Stomach smooth muscle (tissue), 2 donors: Measurements from ENCODE around the gene PSRC1.

ENCODE experiments used
- H3K27ac ChIP-seq: one replicate; pipeline ENCODE4 v1.7.0; 2013; ENCODE audit warnings: mild to moderate bottlenecking, low read length, inconsistent platforms
- H3K27me3 ChIP-seq, 2 donors: one replicate each; pipeline ENCODE4 v1.7.0; 2013; ENCODE audit warnings: low read length in 2 of 2; ENCODE audit not compliant: insufficient read depth in 2 of 2, control insufficient read depth in 1 of 2
- H3K36me3 ChIP-seq, 2 donors: one replicate each; pipeline ENCODE4 v1.7.0; 2013; ENCODE audit warnings: low read length in 2 of 2; ENCODE audit not compliant: control insufficient read depth in 2 of 2, insufficient read depth in 2 of 2
- H3K4me1 ChIP-seq: one replicate; pipeline ENCODE4 v1.7.0; 2013; ENCODE audit warnings: low read length; ENCODE audit not compliant: control insufficient read depth, insufficient read depth
- H3K4me3 ChIP-seq, 2 donors: one replicate each; pipeline ENCODE4 v1.7.0; 2013; ENCODE audit warnings: low read length in 2 of 2
- H3K9ac ChIP-seq, 2 donors: one replicate each; pipeline ENCODE4 v1.7.0; 2013; ENCODE audit warnings: low read length in 2 of 2, mild to moderate bottlenecking in 1 of 2
- H3K9me3 ChIP-seq, 2 donors: one replicate each; pipeline ENCODE4 v1.7.0; 2013; ENCODE audit warnings: low read length in 2 of 2; ENCODE audit not compliant: control insufficient read depth in 2 of 2
- donor health status: healthy.
- donor health status: Pancreatic carcinoma.

PSRC1 gene

GRCh38 chr1:109282952-109283747 is at the start of gene PSRC1:
Gene PSRC1, minus strand, starts transcription at chr1:109283145.
- peak within 1 kb of the TSS; percentile 92 for H3K27ac ChIP-seq
- H3K9ac ChIP-seq = peak within 1 kb of the TSS; percentile 74 to 92
- H3K27me3 ChIP-seq = no peaks in the 10 kb centered on the region
- H3K4me3 ChIP-seq = peak within 1 kb of the TSS; percentile 56 to 88
- no peaks in the 10 kb centered on the region for H3K9me3 ChIP-seq
- H3K4me1 ChIP-seq = peaks cover 25% of the 10 kb centered on the region
- H3K36me3 ChIP-seq = no peaks in the 10 kb centered on the region

- H3K36me3 ChIP-seq = peaks cover 25 to 36% of the 10 kb centered on the region in 2 donors
Observed at GRCh38 chr1:109331113-109331512, 48.2 kb upstream of the PSRC1 start.

GRCh38 chr1:109327285-109327684 is 44.3 kb upstream of the PSRC1 start:
- H3K27ac ChIP-seq = no peak overlapping the region
- no peak overlapping the region for H3K9ac ChIP-seq
- H3K4me1 ChIP-seq = no peaks in the 10 kb centered on the region
- H3K36me3 ChIP-seq = peaks cover 33 to 43% of the 10 kb centered on the region in 2 donors
- no peaks in the 10 kb centered on the region for H3K27me3 ChIP-seq
- peaks cover 0 to 2% of the 10 kb centered on the region in 2 donors for H3K9me3 ChIP-seq
- H3K4me3 ChIP-seq = no peak overlapping the region

More at GRCh38 chr1:109331113-109331512, 48.2 kb upstream of the PSRC1 start:
- H3K4me1 ChIP-seq = no peaks in the 10 kb centered on the region
- H3K27me3 ChIP-seq = no peaks in the 10 kb centered on the region
- no peak overlapping the region for H3K4me3 ChIP-seq
- no peak overlapping the region for H3K9ac ChIP-seq
- H3K27ac ChIP-seq = no peak overlapping the region
- peaks cover 0 to 3% of the 10 kb centered on the region in 2 donors for H3K9me3 ChIP-seq

GRCh38 chr1:109322974-109323373 is 40.0 kb upstream of the PSRC1 start:
- Histone ChIP-seq H3K4me1 (no peaks in the 10 kb centered on the region), H3K4me3 (no peak overlapping the region), H3K27ac (no peak overlapping the region), H3K36me3 (peaks cover 58 to 63% of the 10 kb centered on the region in 2 donors), H3K27me3 (no peaks in the 10 kb centered on the region), H3K9me3 (no peaks in the 10 kb centered on the region), H3K9ac (no peak overlapping the region)

- Histone ChIP-seq H3K4me1 (no peaks in the 10 kb centered on the region), H3K4me3 (no peak overlapping the region), H3K9ac (no peak overlapping the region), H3K9me3 (no peaks in the 10 kb centered on the region), H3K27ac (no peak overlapping the region), H3K36me3 (peaks cover 67 to 72% of the 10 kb centered on the region in 2 donors), H3K27me3 (no peaks in the 10 kb centered on the region)
Observed at GRCh38 chr1:109319114-109319513, 36.2 kb upstream of the PSRC1 start.

GRCh38 chr1:109316506-109316905 is 33.6 kb upstream of the PSRC1 start:
- Histone ChIP-seq H3K27me3 (no peaks in the 10 kb centered on the region), H3K4me1 (no peaks in the 10 kb centered on the region), H3K36me3 (peaks cover 55 to 66% of the 10 kb centered on the region in 2 donors), H3K4me3 (no peak overlapping the region), H3K27ac (no peak overlapping the region), H3K9ac (no peak overlapping the region), H3K9me3 (no peaks in the 10 kb centered on the region)

GRCh38 chr1:109315288-109315687 is 32.3 kb upstream of the PSRC1 start:
- no peak overlapping the region for H3K4me3 ChIP-seq
- no peak overlapping the region for H3K27ac ChIP-seq
- H3K4me1 ChIP-seq = no peaks in the 10 kb centered on the region
- no peak overlapping the region for H3K9ac ChIP-seq
- peaks cover 44 to 56% of the 10 kb centered on the region in 2 donors for H3K36me3 ChIP-seq
- no peaks in the 10 kb centered on the region for H3K9me3 ChIP-seq
- no peaks in the 10 kb centered on the region for H3K27me3 ChIP-seq

GRCh38 chr1:109314795-109315194 is 31.9 kb upstream of the PSRC1 start:
- Histone ChIP-seq H3K27ac (no peak overlapping the region), H3K27me3 (no peaks in the 10 kb centered on the region), H3K4me1 (no peaks in the 10 kb centered on the region), H3K9ac (no peak overlapping the region), H3K9me3 (no peaks in the 10 kb centered on the region), H3K4me3 (no peak overlapping the region), H3K36me3 (peaks cover 42 to 55% of the 10 kb centered on the region in 2 donors)

GRCh38 chr1:109312978-109313775 is 30.2 kb upstream of the PSRC1 start:
- Histone ChIP-seq H3K4me1 (no peaks in the 10 kb centered on the region), H3K36me3 (peaks cover 33 to 47% of the 10 kb centered on the region in 2 donors), H3K27me3 (no peaks in the 10 kb centered on the region), H3K4me3 (no peak overlapping the region), H3K9me3 (no peaks in the 10 kb centered on the region), H3K27ac (no peak overlapping the region), H3K9ac (no peak overlapping the region)

- Histone ChIP-seq H3K27ac (no peak overlapping the region), H3K9me3 (no peaks in the 10 kb centered on the region), H3K4me1 (peaks cover 5% of the 10 kb centered on the region), H3K27me3 (no peaks in the 10 kb centered on the region), H3K9ac (no peak overlapping the region), H3K4me3 (no peak overlapping the region), H3K36me3 (peaks cover 27 to 40% of the 10 kb centered on the region in 2 donors)
Observed at GRCh38 chr1:109312246-109312645, 29.3 kb upstream of the PSRC1 start.
